DOHH2 (cell line): ENCODE results near the gene AFAP1L1.

Experiments
- H3F3A ChIP-seq: fragments of 200-600 bp; sonication (generic), shearing (Covaris generic); 2 replicates; pipeline ENCODE4 v1.6.0; 2016; ENCODE audit warnings: antibody characterized with exemption, mild to moderate bottlenecking; ENCODE audit not compliant: control insufficient read depth, insufficient read depth
- H3K27ac ChIP-seq: fragments of 200-600 bp; sonication (generic); 2 replicates; pipeline ENCODE4 v1.5.1; 2014; ENCODE audit warnings: low read depth, mild to moderate bottlenecking, low read length, moderate library complexity
- H3K27me3 ChIP-seq: fragments of 200-600 bp; sonication (generic); 2 replicates; pipeline ENCODE4 v1.6.1; 2014; ENCODE audit warnings: mild to moderate bottlenecking, low read length, mixed read lengths; ENCODE audit not compliant: control insufficient read depth
- H3K36me3 ChIP-seq: fragments of 200-600 bp; sonication (generic); 2 replicates; pipeline ENCODE4 v1.6.1; 2014; ENCODE audit warnings: mild to moderate bottlenecking, low read length, moderate library complexity, mixed read lengths; ENCODE audit not compliant: control insufficient read depth
- H3K4me1 ChIP-seq: fragments of 200-600 bp; sonication (generic); 2 replicates; pipeline ENCODE4 v1.6.1; 2014; ENCODE audit warnings: mild to moderate bottlenecking, low read length, mixed read lengths; ENCODE audit not compliant: control insufficient read depth
- H3K4me2 ChIP-seq: fragments of 200-600 bp; sonication (generic); 2 replicates; pipeline ENCODE4 v1.6.0; 2014; ENCODE audit warnings: mild to moderate bottlenecking, low read length, moderate library complexity
- H3K4me3 ChIP-seq: fragments of 200-600 bp; sonication (generic); 2 replicates; pipeline ENCODE4 v1.5.1; 2014; ENCODE audit warnings: mild to moderate bottlenecking, low read length, mixed read lengths
- H3K79me2 ChIP-seq: fragments of 200-600 bp; sonication (generic); 2 replicates; pipeline ENCODE4 v1.6.1; 2014; ENCODE audit warnings: mild to moderate bottlenecking, low read length, mixed read lengths; ENCODE audit not compliant: control insufficient read depth
- H3K9me2 ChIP-seq: fragments of 200-600 bp; sonication (generic); replicated peaks from 2 replicates; pipeline ENCODE4 v1.6.1; 2014; ENCODE audit warnings: mild to moderate bottlenecking, low read length, mixed read lengths; ENCODE audit not compliant: control insufficient read depth
- H3K9me3 ChIP-seq: fragments of 200-600 bp; sonication (generic); 2 replicates; pipeline ENCODE4 v1.6.1; 2014; ENCODE audit warnings: antibody characterized with exemption, low read length, mixed read lengths; ENCODE audit not compliant: control insufficient read depth, insufficient read depth
- H4K20me1 ChIP-seq: fragments of 200-600 bp; sonication (generic); 2 replicates; pipeline ENCODE4 v1.6.0; 2014; ENCODE audit warnings: low read depth, mild to moderate bottlenecking, antibody characterized with exemption, low read length, moderate library complexity; ENCODE audit not compliant: control insufficient read depth, insufficient read depth
- CTCF ChIP-seq: fragments of 200-600 bp; sonication (generic); IDR thresholded peaks from one replicate; pipeline ENCODE4 v1.5.1; 2014; ENCODE audit warnings: antibody characterized with exemption, mild to moderate bottlenecking, low read depth, low read length; ENCODE audit not compliant: poor library complexity, severe bottlenecking
- EZH2phosphoT487 ChIP-seq: fragments of 200-600 bp; sonication (generic); IDR thresholded peaks from 2 replicates; pipeline ENCODE4 v1.6.1; 2017; ENCODE audit warnings: borderline replicate concordance, mild to moderate bottlenecking, antibody characterized with exemption, low read length, moderate library complexity, mixed read lengths

The AFAP1L1 gene

GRCh38 chr5:149372932-149373331, 101.3 kb downstream of the AFAP1L1 start:
- H3F3A ChIP-seq, result no peaks in the 10 kb centered on the region

DNA sequence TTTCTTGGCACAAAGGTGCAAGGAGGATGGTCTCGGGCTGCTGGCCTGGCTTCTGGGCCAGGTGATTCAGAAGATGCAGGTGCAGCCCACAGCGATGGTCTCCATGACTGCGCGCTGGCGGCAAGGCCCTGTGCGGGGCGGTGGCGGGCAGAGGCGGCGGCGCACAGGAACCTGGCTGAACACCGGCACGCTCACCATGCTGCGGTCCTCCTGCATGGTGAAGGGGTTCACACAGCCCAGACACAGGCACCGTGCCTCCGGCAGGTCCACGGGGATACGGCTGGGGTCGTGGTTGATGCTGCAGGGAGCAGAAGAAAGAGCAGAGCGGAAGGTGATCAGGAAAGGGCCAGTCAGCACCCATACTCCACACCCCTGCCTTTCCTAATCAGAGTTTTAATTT, 102.6 kb downstream of the AFAP1L1 start:
- Histone ChIP-seq H3K27ac (no peak overlapping the region), H3K4me1 (no peaks in the 10 kb centered on the region), H3K9me3 (no peaks in the 10 kb centered on the region), H3K36me3 (peaks cover 10% of the 10 kb centered on the region), H3K9me2 (no peaks in the 10 kb centered on the region), H3K4me3 (no peak overlapping the region), H4K20me1 (peaks cover 3% of the 10 kb centered on the region; the same call in 1 of the 2 replicates), H3K4me2 (no peak overlapping the region), H3F3A (no peaks in the 10 kb centered on the region), H3K79me2 (no peaks in the 10 kb centered on the region), H3K27me3 (no peaks in the 10 kb centered on the region)
- TF ChIP-seq CTCF (no peak), EZH2phosphoT487 (no peak)

More at GRCh38 chr5:149372932-149373331, 101.3 kb downstream of the AFAP1L1 start:
- TF ChIP-seq EZH2phosphoT487 (no peak), CTCF (no peak)
- no peaks in the 10 kb centered on the region for H3K27me3 ChIP-seq
- H3K4me1 ChIP-seq, result no peaks in the 10 kb centered on the region
- no peak overlapping the region for H3K4me3 ChIP-seq
- no peaks in the 10 kb centered on the region for H3K79me2 ChIP-seq
- no peak overlapping the region for H3K27ac ChIP-seq
- peaks cover 21% of the 10 kb centered on the region for H3K36me3 ChIP-seq
- H3K4me2 ChIP-seq, result no peak overlapping the region
- H4K20me1 ChIP-seq, result peaks cover 3% of the 10 kb centered on the region; the same call in 1 of the 2 replicates
- H3K9me3 ChIP-seq, result no peaks in the 10 kb centered on the region
- H3K9me2 ChIP-seq, result no peaks in the 10 kb centered on the region

DNA sequence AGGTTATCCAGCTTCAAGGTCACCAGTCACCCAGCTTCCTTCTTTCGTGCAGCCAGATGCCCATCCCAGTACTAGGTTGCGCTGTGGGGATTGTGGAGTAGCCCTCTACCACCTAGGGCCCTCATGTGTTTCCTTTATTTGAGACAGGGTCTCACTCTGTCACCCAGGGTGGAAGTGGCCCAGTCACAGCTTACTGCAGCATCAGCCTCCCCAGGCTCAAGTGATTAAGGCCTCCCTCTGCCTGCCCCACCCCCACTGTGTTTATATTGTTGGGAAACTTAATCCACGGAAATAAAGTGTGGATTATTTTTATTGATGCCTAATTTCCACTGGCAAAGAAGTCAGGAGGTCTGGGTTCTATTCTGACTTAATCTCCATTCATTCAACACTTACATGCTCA, 103.1 kb downstream of the AFAP1L1 start:
- Histone ChIP-seq H3K36me3 (peaks cover 10% of the 10 kb centered on the region), H3K27ac (no peak overlapping the region), H3K9me3 (no peaks in the 10 kb centered on the region), H4K20me1 (peaks cover 3% of the 10 kb centered on the region; the same call in 1 of the 2 replicates), H3K79me2 (no peaks in the 10 kb centered on the region), H3K4me2 (no peak overlapping the region), H3K4me3 (no peak overlapping the region), H3K4me1 (no peaks in the 10 kb centered on the region), H3K27me3 (no peaks in the 10 kb centered on the region), H3K9me2 (no peaks in the 10 kb centered on the region), H3F3A (no peaks in the 10 kb centered on the region)
- TF ChIP-seq EZH2phosphoT487 (no peak), CTCF (no peak)

DNA sequence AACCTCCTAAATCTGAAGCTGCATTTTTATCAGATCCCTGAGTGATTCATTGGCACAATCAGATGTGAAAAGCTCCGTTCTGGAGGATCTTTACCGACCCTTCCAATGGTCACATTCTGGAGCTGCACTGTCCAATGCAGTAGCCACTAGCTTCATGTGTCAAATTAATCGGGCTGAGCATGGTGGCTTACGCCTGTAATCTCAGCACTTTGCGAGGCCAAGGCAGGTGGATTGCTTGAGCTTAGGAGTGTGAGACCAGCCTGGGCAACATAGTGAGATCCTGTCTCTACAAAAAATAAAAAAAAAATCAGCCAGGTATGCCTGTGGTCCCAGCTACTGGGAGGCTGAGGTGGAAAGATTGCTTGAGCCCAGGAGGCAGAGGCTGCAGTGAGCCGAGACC, 103.8 kb downstream of the AFAP1L1 start:
- Histone ChIP-seq H3K79me2 (no peaks in the 10 kb centered on the region), H3K4me1 (no peaks in the 10 kb centered on the region), H3K9me2 (no peaks in the 10 kb centered on the region), H3K27me3 (no peaks in the 10 kb centered on the region), H3K36me3 (peaks cover 8% of the 10 kb centered on the region), H4K20me1 (peaks cover 3% of the 10 kb centered on the region; the same call in 1 of the 2 replicates), H3K9me3 (no peaks in the 10 kb centered on the region), H3K4me3 (no peak overlapping the region), H3K4me2 (no peak overlapping the region), H3K27ac (no peak overlapping the region), H3F3A (no peaks in the 10 kb centered on the region)
- TF ChIP-seq EZH2phosphoT487 (no peak), CTCF (no peak)
